Neural cell (in vitro differentiated cells): Measurements from ENCODE around the gene SPEM3. TPM values are rescaled to one million over a fixed set of nuclear protein-coding genes. Genes with fewer than 3 reads are reported as not detected.

Source experiments
- H2AFZ ChIP-seq: fragments of 200-600, 300-800 bp; sonication (generic), shearing (Covaris generic); 2 replicates; pipeline ENCODE4 v1.6.0; 2014; ENCODE audit warnings: low read depth, mild to moderate bottlenecking, antibody characterized with exemption, low read length, moderate library complexity
- H3F3A ChIP-seq: fragments of 200-600 bp; shearing (Covaris generic); 2 replicates; pipeline ENCODE4 v1.6.1; 2016; ENCODE audit warnings: mild to moderate bottlenecking, moderate library complexity, mixed read lengths, antibody characterized with exemption, low read length; ENCODE audit not compliant: insufficient read depth, poor library complexity, severe bottlenecking
- H3K27ac ChIP-seq: fragments of 200-600, 300-800 bp; sonication (generic), shearing (Covaris generic); 2 replicates; pipeline ENCODE4 v1.5.1; 2014; ENCODE audit warnings: mild to moderate bottlenecking, low read length, moderate library complexity
- H3K27me3 ChIP-seq: fragments of 300-800, 200-600 bp; sonication (generic), shearing (Covaris generic); 2 replicates; pipeline ENCODE4 v1.6.0; 2014; ENCODE audit warnings: mild to moderate bottlenecking, low read depth, low read length, moderate library complexity; ENCODE audit not compliant: insufficient read depth
- H3K36me3 ChIP-seq: fragments of 300-800, 200-600 bp; sonication (generic), shearing (Covaris generic); 2 replicates; pipeline ENCODE4 v1.5.1; 2014; ENCODE audit warnings: mild to moderate bottlenecking, antibody characterized with exemption, low read length, moderate library complexity; ENCODE audit not compliant: insufficient read depth
- H3K4me2 ChIP-seq: fragments of 300-800, 200-600 bp; sonication (generic), shearing (Covaris generic); 2 replicates; pipeline ENCODE4 v1.6.0; 2014; ENCODE audit warnings: mild to moderate bottlenecking, low read length
- H3K4me3 ChIP-seq: fragments of 300-800, 200-600 bp; sonication (generic), shearing (Covaris generic); 2 replicates; pipeline ENCODE4 v1.5.1; 2014; ENCODE audit warnings: mild to moderate bottlenecking, low read length, moderate library complexity
- H3K79me2 ChIP-seq: fragments of 200-600 bp; shearing (Covaris generic); replicated peaks from 2 replicates; pipeline ENCODE4 v1.6.0; 2014; ENCODE audit warnings: mild to moderate bottlenecking, low read length, moderate library complexity; ENCODE audit not compliant: insufficient read depth
- H3K9ac ChIP-seq: fragments of 300-800, 200-600 bp; sonication (generic), shearing (Covaris generic); 2 replicates; pipeline ENCODE4 v1.6.1; 2016; ENCODE audit warnings: mild to moderate bottlenecking, low read length, mixed read lengths
- H3K9me2 ChIP-seq: fragments of 200-600 bp; shearing (Covaris generic); 2 replicates; pipeline ENCODE4 v1.6.1; 2016; ENCODE audit warnings: mild to moderate bottlenecking, low read length, mixed read lengths; ENCODE audit not compliant: insufficient read depth
- H3K9me3 ChIP-seq: fragments of 200-600, 300-800 bp; sonication (generic), shearing (Covaris generic); 2 replicates; pipeline ENCODE4 v1.6.1; 2016; ENCODE audit warnings: mild to moderate bottlenecking, mixed run types, low read length, moderate library complexity, mixed read lengths
- H4K20me1 ChIP-seq: fragments of 200-600 bp; shearing (Covaris generic); 2 replicates; pipeline ENCODE4 v1.6.1; 2016; ENCODE audit warnings: mild to moderate bottlenecking, mixed run types; ENCODE audit not compliant: insufficient read depth
- EP300 ChIP-seq: fragments of 450-650 bp; conservative IDR thresholded peaks from 2 replicates; pipeline ENCODE4 v1.6.1; 2014; ENCODE audit warnings: antibody characterized with exemption, mild to moderate bottlenecking, moderate library complexity; ENCODE audit not compliant: poor library complexity, severe bottlenecking
- EZH2 ChIP-seq: fragments of 200-600, 300-800 bp; shearing (Covaris generic), sonication (generic); IDR thresholded peaks from 2 replicates; pipeline ENCODE4 v1.6.1; 2014; ENCODE audit warnings: antibody characterized with exemption, low read length, borderline replicate concordance, mild to moderate bottlenecking; ENCODE audit not compliant: insufficient read depth, poor library complexity, severe bottlenecking
- MXI1 ChIP-seq: fragments of 450-650 bp; conservative IDR thresholded peaks from 2 replicates; pipeline ENCODE4 v1.6.1; 2014; ENCODE audit warnings: antibody characterized with exemption, mild to moderate bottlenecking; ENCODE audit not compliant: poor library complexity, severe bottlenecking
- POLR2AphosphoS5 ChIP-seq: IDR thresholded peaks from 2 replicates; pipeline ENCODE4 v1.6.1; 2012
- RAD21 ChIP-seq: fragments of 450-650 bp; conservative IDR thresholded peaks from 2 replicates; pipeline ENCODE4 v1.6.1; 2014; ENCODE audit warnings: antibody characterized with exemption, mild to moderate bottlenecking, moderate library complexity
- SMC3 ChIP-seq: fragments of 450-650 bp; conservative IDR thresholded peaks from 2 replicates; pipeline ENCODE4 v1.6.1; 2014; ENCODE audit warnings: antibody characterized with exemption, mild to moderate bottlenecking, moderate library complexity; ENCODE audit not compliant: poor library complexity
- TAF1 ChIP-seq: IDR thresholded peaks from 2 replicates; pipeline ENCODE4 v1.6.1; 2012; ENCODE audit warnings: low read depth
- polyA plus RNA-seq: library from polyadenylated mRNA; depleted of rRNA; stranded (reverse); fragments of >200 nt; gene quantifications from 2 replicates; pipeline ENCODE4 v1.2.3, GENCODE V29; 2014
- TF ChIP-seq, protein P1 (sequence below): IDR thresholded peaks from 2 replicates; pipeline ENCODE4 v1.6.1; 2012; ENCODE audit warnings: borderline replicate concordance
- TF ChIP-seq, protein P2 (sequence below): fragments of 450-650 bp; IDR thresholded peaks from 2 replicates; pipeline ENCODE4 v1.5.1; 2014; ENCODE audit warnings: antibody characterized with exemption, mild to moderate bottlenecking, moderate library complexity; ENCODE audit not compliant: poor library complexity, severe bottlenecking

The SPEM3 gene
- polyA plus RNA-seq, 1 donor from 2014 or later: not detected

DNA sequence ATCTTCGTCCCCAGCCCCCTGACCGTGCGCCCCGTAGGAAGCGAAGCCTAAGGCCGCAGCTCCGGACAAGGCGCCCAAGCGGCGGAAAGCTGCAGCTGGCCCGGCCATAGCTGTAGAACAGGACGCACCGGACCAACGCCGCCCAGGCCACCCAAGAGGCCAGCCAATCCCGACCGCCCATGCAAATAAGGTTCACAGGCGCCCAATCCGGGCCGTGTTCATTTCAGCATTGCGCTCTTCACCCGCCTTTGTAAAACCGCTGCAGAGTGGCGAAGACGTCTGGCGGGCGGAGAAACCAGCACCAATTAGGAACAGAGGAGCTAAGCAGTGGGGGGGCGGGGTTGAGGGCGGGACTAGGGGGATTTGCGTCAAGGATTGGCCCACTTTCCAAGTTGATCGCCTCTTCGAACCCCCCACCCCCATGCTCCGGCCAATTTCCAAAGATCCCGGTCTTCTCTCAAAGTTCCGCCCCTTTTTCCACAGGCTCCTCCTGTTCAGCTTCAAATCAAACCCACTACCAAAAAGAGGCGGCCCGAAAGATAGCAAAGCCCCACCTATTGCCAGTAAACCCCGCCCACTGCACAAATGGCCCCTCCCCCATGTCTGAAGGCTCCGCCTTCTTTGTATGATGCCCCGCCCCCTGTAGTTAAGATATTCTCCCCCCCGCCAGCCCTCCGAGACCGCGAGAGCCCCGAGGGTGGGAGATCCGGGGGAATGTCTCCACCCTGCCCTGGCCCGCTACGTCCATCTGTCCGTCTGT lies 24.5 kb upstream of the SPEM3 start, which contains the start of gene TMEM256:
TSS of gene TMEM256 (minus strand) at position 121 of the 760 bp plus-strand sequence. CDS start at position 108, 13 bp downstream.
- Histone ChIP-seq H3K9me2 (no peaks in the 10 kb centered on the region), H2AFZ (peak within 1 kb of the TSS; percentile 76), H3K4me3 (peak within 1 kb of the TSS; percentile 88), H3F3A (peaks cover 5% of the 10 kb centered on the region), H3K36me3 (no peaks in the 10 kb centered on the region), H3K27ac (peak within 1 kb of the TSS; percentile 98), H3K4me2 (peak within 1 kb of the TSS; percentile 86), H3K27me3 (no peaks in the 10 kb centered on the region), H4K20me1 (peaks cover 2% of the 10 kb centered on the region), H3K9me3 (no peaks in the 10 kb centered on the region), H3K79me2 (peaks cover 32% of the 10 kb centered on the region), H3K9ac (peak within 1 kb of the TSS; percentile 98)
- no peak for TF ChIP-seq SMC3
- TF ChIP-seq MXI1: peak; percentile 49
- no peak for TF ChIP-seq EZH2
- TF ChIP-seq, protein P1, sequence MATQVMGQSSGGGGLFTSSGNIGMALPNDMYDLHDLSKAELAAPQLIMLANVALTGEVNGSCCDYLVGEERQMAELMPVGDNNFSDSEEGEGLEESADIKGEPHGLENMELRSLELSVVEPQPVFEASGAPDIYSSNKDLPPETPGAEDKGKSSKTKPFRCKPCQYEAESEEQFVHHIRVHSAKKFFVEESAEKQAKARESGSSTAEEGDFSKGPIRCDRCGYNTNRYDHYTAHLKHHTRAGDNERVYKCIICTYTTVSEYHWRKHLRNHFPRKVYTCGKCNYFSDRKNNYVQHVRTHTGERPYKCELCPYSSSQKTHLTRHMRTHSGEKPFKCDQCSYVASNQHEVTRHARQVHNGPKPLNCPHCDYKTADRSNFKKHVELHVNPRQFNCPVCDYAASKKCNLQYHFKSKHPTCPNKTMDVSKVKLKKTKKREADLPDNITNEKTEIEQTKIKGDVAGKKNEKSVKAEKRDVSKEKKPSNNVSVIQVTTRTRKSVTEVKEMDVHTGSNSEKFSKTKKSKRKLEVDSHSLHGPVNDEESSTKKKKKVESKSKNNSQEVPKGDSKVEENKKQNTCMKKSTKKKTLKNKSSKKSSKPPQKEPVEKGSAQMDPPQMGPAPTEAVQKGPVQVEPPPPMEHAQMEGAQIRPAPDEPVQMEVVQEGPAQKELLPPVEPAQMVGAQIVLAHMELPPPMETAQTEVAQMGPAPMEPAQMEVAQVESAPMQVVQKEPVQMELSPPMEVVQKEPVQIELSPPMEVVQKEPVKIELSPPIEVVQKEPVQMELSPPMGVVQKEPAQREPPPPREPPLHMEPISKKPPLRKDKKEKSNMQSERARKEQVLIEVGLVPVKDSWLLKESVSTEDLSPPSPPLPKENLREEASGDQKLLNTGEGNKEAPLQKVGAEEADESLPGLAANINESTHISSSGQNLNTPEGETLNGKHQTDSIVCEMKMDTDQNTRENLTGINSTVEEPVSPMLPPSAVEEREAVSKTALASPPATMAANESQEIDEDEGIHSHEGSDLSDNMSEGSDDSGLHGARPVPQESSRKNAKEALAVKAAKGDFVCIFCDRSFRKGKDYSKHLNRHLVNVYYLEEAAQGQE: peak; percentile 40
- TF ChIP-seq RAD21: no peak
- TF ChIP-seq TAF1: peak; percentile 51
- TF ChIP-seq, protein P2, sequence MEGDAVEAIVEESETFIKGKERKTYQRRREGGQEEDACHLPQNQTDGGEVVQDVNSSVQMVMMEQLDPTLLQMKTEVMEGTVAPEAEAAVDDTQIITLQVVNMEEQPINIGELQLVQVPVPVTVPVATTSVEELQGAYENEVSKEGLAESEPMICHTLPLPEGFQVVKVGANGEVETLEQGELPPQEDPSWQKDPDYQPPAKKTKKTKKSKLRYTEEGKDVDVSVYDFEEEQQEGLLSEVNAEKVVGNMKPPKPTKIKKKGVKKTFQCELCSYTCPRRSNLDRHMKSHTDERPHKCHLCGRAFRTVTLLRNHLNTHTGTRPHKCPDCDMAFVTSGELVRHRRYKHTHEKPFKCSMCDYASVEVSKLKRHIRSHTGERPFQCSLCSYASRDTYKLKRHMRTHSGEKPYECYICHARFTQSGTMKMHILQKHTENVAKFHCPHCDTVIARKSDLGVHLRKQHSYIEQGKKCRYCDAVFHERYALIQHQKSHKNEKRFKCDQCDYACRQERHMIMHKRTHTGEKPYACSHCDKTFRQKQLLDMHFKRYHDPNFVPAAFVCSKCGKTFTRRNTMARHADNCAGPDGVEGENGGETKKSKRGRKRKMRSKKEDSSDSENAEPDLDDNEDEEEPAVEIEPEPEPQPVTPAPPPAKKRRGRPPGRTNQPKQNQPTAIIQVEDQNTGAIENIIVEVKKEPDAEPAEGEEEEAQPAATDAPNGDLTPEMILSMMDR: peak; percentile 37
- peak; percentile 91 for TF ChIP-seq POLR2AphosphoS5
- no peak for TF ChIP-seq EP300

DNA sequence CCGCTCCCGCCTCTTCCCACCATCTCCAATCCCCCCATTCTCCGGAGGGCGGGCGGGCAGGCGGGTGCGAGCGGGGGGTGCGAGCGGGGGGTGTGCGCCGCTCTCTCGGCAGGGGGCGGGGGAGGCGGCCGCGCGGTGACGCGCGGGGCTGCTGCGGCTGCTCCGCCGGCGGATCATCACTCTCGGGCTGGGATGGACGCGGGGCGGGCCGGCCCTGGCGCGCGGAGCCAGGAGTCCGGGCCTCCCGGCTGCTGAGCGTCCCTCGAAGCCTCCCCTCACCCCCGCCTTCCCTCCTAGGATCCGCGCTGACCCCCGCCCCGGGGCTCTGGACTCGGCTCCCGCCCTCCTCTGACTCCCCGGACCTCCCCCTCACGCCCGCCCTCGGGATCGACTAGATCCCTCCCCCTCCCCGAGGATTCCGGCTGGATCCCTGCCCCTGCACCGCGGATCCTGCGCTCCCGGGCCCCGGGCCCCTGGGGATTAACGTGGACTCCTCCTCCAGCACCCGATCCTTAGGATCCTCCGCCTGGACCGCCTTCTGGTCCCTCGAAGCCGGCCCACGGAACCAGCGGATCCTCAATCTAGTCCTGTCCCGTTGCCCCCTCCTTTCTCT lies 23.8 kb upstream of the SPEM3 start:
- Histone ChIP-seq H3K9ac (peak overlapping the region; percentile 98), H3K27ac (peak overlapping the region; percentile 98), H3K4me3 (peak overlapping the region; percentile 88), H3K9me2 (no peaks in the 10 kb centered on the region), H3K27me3 (no peaks in the 10 kb centered on the region), H2AFZ (peak overlapping the region; percentile 45), H3K36me3 (no peaks in the 10 kb centered on the region), H3F3A (peaks cover 5% of the 10 kb centered on the region), H3K4me2 (no peak overlapping the region), H4K20me1 (peaks cover 2% of the 10 kb centered on the region), H3K79me2 (peaks cover 32% of the 10 kb centered on the region), H3K9me3 (no peaks in the 10 kb centered on the region)
- no peak for TF ChIP-seq EZH2
- no peak for TF ChIP-seq SMC3
- TF ChIP-seq, protein P1: no peak
- TF ChIP-seq, protein P2: no peak
- no peak for TF ChIP-seq RAD21
- TF ChIP-seq MXI1: no peak
- peak; percentile 80 for TF ChIP-seq POLR2AphosphoS5
- TF ChIP-seq EP300: no peak
- peak; percentile 13 for TF ChIP-seq TAF1
